Esophagus squamous epithelium (tissue), 5 donors: ENCODE results near the gene TBL1X. TPM values are rescaled to one million over a fixed set of nuclear protein-coding genes. Genes with fewer than 3 reads are reported as not detected.

Source experiments
- DNase-seq: peaks from one replicate; lab custom pipeline; 2025; lab: John Stamatoyannopoulos, UW
- H3K27ac ChIP-seq, 4 donors: fragments of 200-600 bp; sonication (generic); one replicate each; pipeline ENCODE4 v1.5.1; 2016 to 2019; ENCODE audit warnings: mild to moderate bottlenecking in 1 of 4
- H3K27me3 ChIP-seq, 4 donors: fragments of 200-600 bp; sonication (generic); 1 replicate in 3 of 4; 2 replicates in 1 of 4; pipeline versions ENCODE4 v1.5.1 to v1.6.0; 2017 to 2021; ENCODE audit warnings: antibody characterized with exemption in 1 of 4
- H3K36me3 ChIP-seq, 3 donors: fragments of 200-600 bp; sonication (generic); one replicate each; pipeline ENCODE4 v1.5.1; 2016 to 2019
- H3K4me1 ChIP-seq, 3 donors: fragments of 200-600 bp; sonication (generic); one replicate each; pipeline ENCODE4 v1.5.1; 2017 to 2019
- H3K4me3 ChIP-seq, 4 donors: fragments of 200-600 bp; sonication (generic); 1 replicate in 3 of 4; 2 replicates in 1 of 4; pipeline ENCODE4 v1.5.1; 2016 to 2019; ENCODE audit warnings: mild to moderate bottlenecking in 2 of 4, moderate library complexity in 1 of 4
- H3K9me3 ChIP-seq, 3 donors: fragments of 200-600 bp; sonication (generic); one replicate each; pipeline ENCODE4 v1.5.1; 2016 to 2019
- POLR2A ChIP-seq, 4 donors: fragments of 450-650 bp; IDR thresholded peaks; one replicate each; pipeline ENCODE4 v1.6.1; 2017; ENCODE audit warnings: antibody characterized with exemption in 4 of 4, mild to moderate bottlenecking in 4 of 4, moderate library complexity in 3 of 4
- WGBS, 2 donors: methylation state at CpG; one replicate each; pipeline ENCODE4 v1.1.5; 2018; 5-methylcytosine and 5-hydroxymethylcytosine counted together
- intact Hi-C: fragments of 100-400 bp; cut with DNase I; formaldehyde crosslinking; loops from one replicate; pipeline ENCODE4 v1.15.0; 2022
- total RNA-seq, 4 donors: library from RNA; depleted of rRNA; stranded (reverse); fragments of >200 nt; gene quantifications; one replicate each; pipeline ENCODE4 v1.1.0, GENCODE V29; 2016
- TF ChIP-seq, protein P1 (sequence below), 6 experiments: fragments of 450-650 bp in 4 of 6; fragments of 200-600 bp in 2 of 6; sonication (generic) in 2 of 6; IDR thresholded peaks; one replicate each; pipeline ENCODE4 v1.5.1; 2016 to 2019; ENCODE audit warnings: antibody characterized with exemption in 6 of 6, mild to moderate bottlenecking in 4 of 6, moderate library complexity in 4 of 6
- donor health status: DM: yes; HTN: yes; CAD: no.

Gene TBL1X
- total RNA-seq, 4 donors from 2014 or later = 17.5 to 24.2 (median 21.8) TPM

DNA sequence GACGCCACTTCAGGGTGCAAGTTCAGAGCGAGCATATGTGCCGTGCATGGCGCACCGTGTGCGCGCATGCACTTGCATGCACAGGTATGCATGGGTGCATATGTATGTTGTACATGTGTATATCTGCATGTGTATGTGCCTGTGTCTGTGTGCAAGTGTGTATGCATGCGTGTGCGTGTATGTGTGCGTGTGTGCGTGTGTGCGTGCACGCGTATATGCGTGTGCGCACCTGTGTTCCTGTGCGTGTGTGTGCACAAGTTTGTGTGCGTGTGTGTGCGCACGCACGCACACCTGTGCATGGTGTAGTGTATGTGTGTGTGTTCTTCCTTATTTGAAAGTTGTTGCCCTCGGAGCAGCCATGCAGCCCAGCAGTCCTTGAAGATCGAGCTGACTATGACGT lies 224.0 kb downstream of the TBL1X start:
- Histone ChIP-seq H3K4me1 (no peaks in the 10 kb centered on the region), H3K27ac (no peak overlapping the region), H3K36me3 (peaks cover 0 to 90% (median 0%) of the 10 kb centered on the region in 3 donors), H3K4me3 (no peak overlapping the region), H3K9me3 (no peaks in the 10 kb centered on the region), H3K27me3 (no peaks in the 10 kb centered on the region)
- TF ChIP-seq, protein P1, sequence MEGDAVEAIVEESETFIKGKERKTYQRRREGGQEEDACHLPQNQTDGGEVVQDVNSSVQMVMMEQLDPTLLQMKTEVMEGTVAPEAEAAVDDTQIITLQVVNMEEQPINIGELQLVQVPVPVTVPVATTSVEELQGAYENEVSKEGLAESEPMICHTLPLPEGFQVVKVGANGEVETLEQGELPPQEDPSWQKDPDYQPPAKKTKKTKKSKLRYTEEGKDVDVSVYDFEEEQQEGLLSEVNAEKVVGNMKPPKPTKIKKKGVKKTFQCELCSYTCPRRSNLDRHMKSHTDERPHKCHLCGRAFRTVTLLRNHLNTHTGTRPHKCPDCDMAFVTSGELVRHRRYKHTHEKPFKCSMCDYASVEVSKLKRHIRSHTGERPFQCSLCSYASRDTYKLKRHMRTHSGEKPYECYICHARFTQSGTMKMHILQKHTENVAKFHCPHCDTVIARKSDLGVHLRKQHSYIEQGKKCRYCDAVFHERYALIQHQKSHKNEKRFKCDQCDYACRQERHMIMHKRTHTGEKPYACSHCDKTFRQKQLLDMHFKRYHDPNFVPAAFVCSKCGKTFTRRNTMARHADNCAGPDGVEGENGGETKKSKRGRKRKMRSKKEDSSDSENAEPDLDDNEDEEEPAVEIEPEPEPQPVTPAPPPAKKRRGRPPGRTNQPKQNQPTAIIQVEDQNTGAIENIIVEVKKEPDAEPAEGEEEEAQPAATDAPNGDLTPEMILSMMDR (IDR thresholded peaks at IDR 0.05) = no peak
- TF ChIP-seq POLR2A (IDR thresholded peaks at IDR 0.05) = no peak
- WGBS, 2 donors = 99 to 100% methylated on average over 14 to 21 of the region's 24 CpGs
- intact Hi-C loops = no loop called here
- DNase-seq = no peak

DNA sequence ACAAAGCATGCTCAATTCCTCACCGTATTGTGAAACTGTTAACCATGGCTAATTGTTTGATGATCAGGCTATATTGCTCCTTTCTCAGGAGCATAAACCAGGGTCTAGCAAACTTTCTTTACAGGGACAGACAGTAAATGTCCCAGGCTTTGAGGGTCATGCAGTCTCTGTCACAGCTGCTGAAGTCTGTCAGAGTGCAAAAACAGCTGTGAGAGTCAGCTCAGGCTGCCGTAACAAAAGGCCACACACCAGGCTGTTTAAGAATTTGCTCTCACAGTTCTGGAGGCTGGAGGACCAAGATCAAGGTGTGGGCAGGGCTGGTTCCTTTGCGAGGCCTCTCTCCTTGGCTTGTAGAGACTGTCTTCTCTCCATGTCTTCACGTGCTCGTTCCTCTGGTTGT lies 225.2 kb downstream of the TBL1X start:
- H3K9me3 ChIP-seq = no peaks in the 10 kb centered on the region
- no peak for DNase-seq
- intact Hi-C loops = no loop called here
- peaks cover 0 to 87% (median 0%) of the 10 kb centered on the region in 3 donors for H3K36me3 ChIP-seq
- H3K27me3 ChIP-seq = no peaks in the 10 kb centered on the region
- WGBS, 2 donors = 81 to 97% methylated on average over 4 to 5 of the region's 5 CpGs
- H3K27ac ChIP-seq = no peak overlapping the region
- no peak overlapping the region for H3K4me3 ChIP-seq
- TF ChIP-seq POLR2A (IDR thresholded peaks at IDR 0.05) = no peak
- TF ChIP-seq, protein P1 (IDR thresholded peaks at IDR 0.05) = no peak
- no peaks in the 10 kb centered on the region for H3K4me1 ChIP-seq

DNA sequence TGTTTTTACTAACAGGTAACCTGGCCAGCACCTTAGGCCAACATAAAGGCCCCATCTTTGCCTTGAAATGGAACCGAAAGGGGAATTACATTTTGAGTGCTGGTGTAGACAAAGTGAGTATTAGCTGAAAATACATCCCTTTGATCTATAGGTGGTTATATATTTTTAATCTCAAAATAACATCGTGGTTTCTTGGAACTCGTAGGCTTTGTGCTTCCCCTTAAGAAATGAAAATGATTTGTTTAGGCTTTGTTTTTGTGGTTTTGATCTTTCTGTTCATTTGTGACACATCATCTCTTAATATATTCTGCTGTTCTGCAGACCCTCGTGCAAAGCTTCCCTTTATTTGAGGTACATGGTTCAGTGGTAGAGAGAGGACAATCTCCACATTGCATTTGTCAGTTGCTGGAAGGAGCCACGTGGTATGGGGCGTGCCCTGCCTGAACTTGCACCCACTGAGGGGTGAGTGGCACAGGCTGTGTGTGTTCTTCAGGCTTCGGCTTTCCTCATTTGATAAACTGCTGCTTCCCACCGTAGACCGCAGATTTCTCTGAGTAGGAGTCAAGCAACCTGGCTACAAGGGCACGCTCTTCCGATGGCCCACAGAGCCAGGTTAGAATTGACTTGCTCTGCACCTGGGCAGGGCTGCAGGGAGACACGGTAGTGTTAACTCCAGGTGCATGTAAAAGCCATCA lies 228.6 kb downstream of the TBL1X start:
- TF ChIP-seq POLR2A (IDR thresholded peaks at IDR 0.05) = no peak
- TF ChIP-seq, protein P1 (IDR thresholded peaks at IDR 0.05) = no peak

DNA sequence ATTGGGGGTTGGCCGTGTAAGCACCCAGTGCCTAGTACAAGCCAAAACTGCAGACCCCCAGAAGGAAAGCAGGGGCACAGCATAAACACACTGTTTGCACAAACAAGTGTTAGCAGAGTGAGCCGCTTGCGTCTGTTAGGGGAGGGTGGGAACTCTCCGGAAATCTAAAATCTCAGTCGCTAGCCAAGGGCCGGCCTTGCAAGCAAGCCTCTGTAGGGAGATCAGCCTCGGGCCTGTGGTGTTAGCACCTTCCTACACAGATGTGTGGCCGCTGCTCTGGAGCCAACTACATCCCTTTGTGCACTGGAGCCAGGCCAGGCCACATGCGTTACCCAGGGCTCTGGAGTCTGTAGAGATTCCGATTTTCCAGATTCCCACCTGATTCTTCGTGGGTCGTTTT lies 233.7 kb downstream of the TBL1X start:
- Histone ChIP-seq H3K4me1 (no peaks in the 10 kb centered on the region), H3K27ac (no peak overlapping the region), H3K36me3 (peaks cover 0 to 57% (median 0%) of the 10 kb centered on the region in 3 donors), H3K9me3 (no peaks in the 10 kb centered on the region), H3K27me3 (no peaks in the 10 kb centered on the region), H3K4me3 (no peak overlapping the region)
- DNase-seq = no peak
- WGBS, 2 donors = 60 to 100% methylated on average over 1 to 11 of the region's 12 CpGs
- TF ChIP-seq, protein P1 (IDR thresholded peaks at IDR 0.05) = no peak
- no peak for TF ChIP-seq POLR2A (IDR thresholded peaks at IDR 0.05)
- intact Hi-C loops = no loop called here

More for the DNA sequence above, 228.6 kb downstream of the TBL1X start:
- Histone ChIP-seq H3K4me1 (no peaks in the 10 kb centered on the region), H3K9me3 (no peaks in the 10 kb centered on the region), H3K4me3 (no peak overlapping the region), H3K36me3 (peaks cover 0 to 75% (median 0%) of the 10 kb centered on the region in 3 donors), H3K27ac (no peak overlapping the region), H3K27me3 (no peaks in the 10 kb centered on the region)
- DNase-seq = no peak
- intact Hi-C loops = no loop called here
- 74 to 76% methylated on average over 4 to 9 of the region's 12 CpGs for WGBS, 2 donors

DNA sequence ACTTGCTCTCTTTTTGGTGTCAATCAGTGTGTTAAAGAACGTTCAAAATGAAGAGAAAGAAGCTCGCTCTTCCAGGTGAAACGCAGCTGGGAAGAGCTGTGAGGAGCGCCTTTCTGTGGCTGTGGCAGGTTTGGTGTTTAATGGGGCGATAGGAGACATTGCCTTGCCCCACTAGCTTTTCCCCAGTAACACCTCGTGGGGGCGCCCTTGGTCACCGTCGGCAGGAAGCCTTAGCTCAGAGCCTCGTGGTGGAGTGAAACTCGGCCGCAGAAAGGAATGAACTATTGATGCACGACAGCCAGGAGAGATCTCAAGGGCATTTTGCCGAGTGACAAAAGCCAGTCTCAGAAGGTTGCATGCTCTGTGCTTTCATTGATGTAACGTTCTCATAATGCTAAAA lies 235.7 kb downstream of the TBL1X start:
- TF ChIP-seq, protein P1 (IDR thresholded peaks at IDR 0.05) = no peak
- WGBS, 2 donors = 74% methylated on average over 15 of the region's 15 CpGs; no CpG with 5 or more reads in 1 of the 2 donors
- no peak for DNase-seq
- Histone ChIP-seq H3K36me3 (peaks cover 0 to 62% (median 0%) of the 10 kb centered on the region in 3 donors), H3K27ac (no peak overlapping the region), H3K4me3 (no peak overlapping the region), H3K27me3 (no peaks in the 10 kb centered on the region), H3K9me3 (no peaks in the 10 kb centered on the region), H3K4me1 (no peaks in the 10 kb centered on the region)
- intact Hi-C loops = no loop called here
